ENCODE data around the gene PALM. TPM values are rescaled to one million over a fixed set of nuclear protein-coding genes. Genes with fewer than 3 reads are reported as not detected.

PALM gene
- polyA plus RNA-seq, 1 donor (not counting 4 experiments of a cell fraction or from before 2014, with no cell fraction given) = not detected

- H3K9me1 ChIP-seq (ENCODE audit: control insufficient read depth, extremely low read depth, insufficient read depth, low read length) = no peaks in the 10 kb centered on the region
- H3K4me3 ChIP-seq (ENCODE audit: control insufficient read depth in 2 of 3, extremely low read depth in 1 of 3, insufficient read depth in 2 of 3, low read depth in 1 of 3, low read length in 3 of 3) = no peak overlapping the region
- H3K9me3 ChIP-seq (ENCODE audit: control insufficient read depth, low read depth, low read length) = no peaks in the 10 kb centered on the region
- FAIRE-seq (no peak), DNase-seq (ENCODE audit: low read depth, low spot score) (no peak)
- dilution Hi-C loops (cut with MboI; ENCODE audit: extremely low pct_ligation_motif_present, low sequenced_read_pairs) = no loop called here
- H3K79me2 ChIP-seq (ENCODE audit: control insufficient read depth, insufficient read depth, low read length) = no peaks in the 10 kb centered on the region
- H3K4me2 ChIP-seq (ENCODE audit: control insufficient read depth, extremely low read depth, insufficient read depth, low read depth, low read length) = no peak overlapping the region
- H3K36me3 ChIP-seq (ENCODE audit: control insufficient read depth in 2 of 2, extremely low read depth in 1 of 2, insufficient read depth in 2 of 2, low read length in 2 of 2) = peaks cover 16 to 27% of the 10 kb centered on the region in 2 experiments
- no peak overlapping the region for H3K27ac ChIP-seq (ENCODE audit: control insufficient read depth, insufficient read depth, low read length)
- no peaks in the 10 kb centered on the region for H3K4me1 ChIP-seq (ENCODE audit: control insufficient read depth, extremely low read depth, insufficient read depth, low read length)
- no peak overlapping the region for H3K9ac ChIP-seq (ENCODE audit: control insufficient read depth, extremely low read depth, insufficient read depth, low read length)
- no peaks in the 10 kb centered on the region for H4K20me1 ChIP-seq (ENCODE audit: control insufficient read depth, extremely low read depth, insufficient read depth, low read length)
- no peaks in the 10 kb centered on the region for H3K27me3 ChIP-seq (ENCODE audit: control insufficient read depth, extremely low read depth, insufficient read depth, low read length)
- no peak overlapping the region for H2AFZ ChIP-seq (ENCODE audit: control insufficient read depth, low read length)
- TF ChIP-seq EZH2 (IDR thresholded peaks at IDR 0.05; ENCODE audit: low read length) = no peak
- TF ChIP-seq, protein P1, sequence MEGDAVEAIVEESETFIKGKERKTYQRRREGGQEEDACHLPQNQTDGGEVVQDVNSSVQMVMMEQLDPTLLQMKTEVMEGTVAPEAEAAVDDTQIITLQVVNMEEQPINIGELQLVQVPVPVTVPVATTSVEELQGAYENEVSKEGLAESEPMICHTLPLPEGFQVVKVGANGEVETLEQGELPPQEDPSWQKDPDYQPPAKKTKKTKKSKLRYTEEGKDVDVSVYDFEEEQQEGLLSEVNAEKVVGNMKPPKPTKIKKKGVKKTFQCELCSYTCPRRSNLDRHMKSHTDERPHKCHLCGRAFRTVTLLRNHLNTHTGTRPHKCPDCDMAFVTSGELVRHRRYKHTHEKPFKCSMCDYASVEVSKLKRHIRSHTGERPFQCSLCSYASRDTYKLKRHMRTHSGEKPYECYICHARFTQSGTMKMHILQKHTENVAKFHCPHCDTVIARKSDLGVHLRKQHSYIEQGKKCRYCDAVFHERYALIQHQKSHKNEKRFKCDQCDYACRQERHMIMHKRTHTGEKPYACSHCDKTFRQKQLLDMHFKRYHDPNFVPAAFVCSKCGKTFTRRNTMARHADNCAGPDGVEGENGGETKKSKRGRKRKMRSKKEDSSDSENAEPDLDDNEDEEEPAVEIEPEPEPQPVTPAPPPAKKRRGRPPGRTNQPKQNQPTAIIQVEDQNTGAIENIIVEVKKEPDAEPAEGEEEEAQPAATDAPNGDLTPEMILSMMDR (optimal IDR thresholded peaks at IDR 0.05 in 1 of 3, IDR thresholded peaks at IDR 0.05 in 1 of 3, conservative IDR thresholded peaks at IDR 0.05 in 1 of 3; ENCODE audit: extremely low read depth in 1 of 3, insufficient read depth in 2 of 3, low read length in 3 of 3) = no peak
Observed at GRCh38 chr19:763181-763580, 54.4 kb downstream of the PALM start.

DNA sequence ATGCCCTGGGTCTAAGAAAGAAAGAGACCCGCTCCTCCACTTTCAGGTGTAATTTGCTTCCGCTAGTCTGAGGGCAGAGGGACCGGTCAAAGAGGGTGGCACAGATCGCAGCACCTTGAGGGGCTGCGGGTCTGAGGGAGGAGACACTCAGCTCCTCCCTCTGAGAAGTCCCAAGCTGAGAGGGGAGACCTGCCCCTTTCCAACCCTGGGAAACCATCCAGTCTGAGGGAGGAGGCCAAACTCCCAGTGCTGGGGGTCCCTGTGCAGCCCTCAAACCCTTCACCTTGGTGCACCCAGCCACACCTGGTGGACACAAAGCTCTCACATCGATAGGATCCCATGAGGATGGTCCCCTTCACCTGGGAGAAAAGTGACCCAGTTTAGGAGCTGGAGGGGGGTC lies 55.1 kb downstream of the PALM start:
- Histone ChIP-seq H3K4me3 (ENCODE audit: control insufficient read depth in 2 of 3, extremely low read depth in 1 of 3, insufficient read depth in 2 of 3, low read depth in 1 of 3, low read length in 3 of 3) (no peak overlapping the region), H3K4me2 (ENCODE audit: control insufficient read depth, extremely low read depth, insufficient read depth, low read depth, low read length) (no peak overlapping the region), H3K79me2 (ENCODE audit: control insufficient read depth, insufficient read depth, low read length) (no peaks in the 10 kb centered on the region), H3K27ac (ENCODE audit: control insufficient read depth, insufficient read depth, low read length) (no peak overlapping the region), H3K9me1 (ENCODE audit: control insufficient read depth, extremely low read depth, insufficient read depth, low read length) (no peaks in the 10 kb centered on the region), H2AFZ (ENCODE audit: control insufficient read depth, low read length) (no peak overlapping the region), H3K27me3 (ENCODE audit: control insufficient read depth, extremely low read depth, insufficient read depth, low read length) (no peaks in the 10 kb centered on the region), H3K9me3 (ENCODE audit: control insufficient read depth, low read depth, low read length) (no peaks in the 10 kb centered on the region), H3K36me3 (ENCODE audit: control insufficient read depth in 2 of 2, extremely low read depth in 1 of 2, insufficient read depth in 2 of 2, low read length in 2 of 2) (peaks cover 13 to 26% of the 10 kb centered on the region in 2 experiments), H3K9ac (ENCODE audit: control insufficient read depth, extremely low read depth, insufficient read depth, low read length) (no peak overlapping the region), H4K20me1 (ENCODE audit: control insufficient read depth, extremely low read depth, insufficient read depth, low read length) (no peaks in the 10 kb centered on the region), H3K4me1 (ENCODE audit: control insufficient read depth, extremely low read depth, insufficient read depth, low read length) (no peaks in the 10 kb centered on the region)
- FAIRE-seq (no peak), DNase-seq (ENCODE audit: low read depth, low spot score) (no peak)
- TF ChIP-seq, protein P1 (optimal IDR thresholded peaks at IDR 0.05 in 1 of 3, IDR thresholded peaks at IDR 0.05 in 1 of 3, conservative IDR thresholded peaks at IDR 0.05 in 1 of 3; ENCODE audit: extremely low read depth in 1 of 3, insufficient read depth in 2 of 3, low read length in 3 of 3) = no peak
- no peak for TF ChIP-seq EZH2 (IDR thresholded peaks at IDR 0.05; ENCODE audit: low read length)
- dilution Hi-C loops (cut with MboI; ENCODE audit: extremely low pct_ligation_motif_present, low sequenced_read_pairs) = no loop called here
